HG03469 (cell line): ENCODE results near the gene SIAH3.

Source experiments
- ATAC-seq: cut with Tn5 transposase; IDR thresholded peaks from one replicate; pipeline ENCODE4 v1.9.1; 2021; ENCODE audit warnings: mild to moderate bottlenecking, moderate library complexity, moderate number of reproducible peaks; ENCODE audit not compliant: unreplicated experiment

Gene SIAH3

DNA sequence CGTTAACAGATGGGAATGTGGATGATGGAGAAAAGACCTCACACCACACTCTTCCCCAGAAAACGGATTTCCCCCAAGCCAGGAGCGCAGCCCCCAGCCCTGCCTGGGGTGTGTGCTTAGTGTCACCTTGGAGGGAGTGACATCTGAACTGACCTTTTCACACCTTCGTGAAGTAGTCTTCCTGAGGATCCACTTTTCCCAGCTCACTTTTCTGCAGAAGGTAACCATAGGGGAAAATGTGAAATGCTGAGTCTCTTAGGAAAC, 26.2 kb downstream of the SIAH3 start:
- ATAC-seq, result no peak

DNA sequence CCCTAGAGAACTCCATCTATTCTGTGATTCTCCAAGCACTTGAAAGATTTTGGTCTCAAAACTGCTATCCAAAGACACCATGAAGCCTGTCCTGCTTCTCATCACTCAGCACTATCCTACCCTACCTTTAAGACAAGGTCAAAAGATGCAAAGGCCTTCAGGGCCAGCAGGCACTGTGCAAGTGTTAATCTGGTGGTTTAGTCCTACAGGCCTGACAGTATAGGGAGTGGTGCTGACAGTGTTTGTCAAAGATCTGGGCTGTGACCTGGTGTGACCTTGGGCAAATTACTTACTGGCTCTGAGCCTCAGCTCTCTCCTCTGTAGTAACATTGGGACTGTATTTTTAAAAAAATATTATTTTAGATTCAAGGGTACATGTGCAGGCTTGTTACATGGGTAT, 28.0 kb downstream of the SIAH3 start:
- ATAC-seq, result no peak

DNA sequence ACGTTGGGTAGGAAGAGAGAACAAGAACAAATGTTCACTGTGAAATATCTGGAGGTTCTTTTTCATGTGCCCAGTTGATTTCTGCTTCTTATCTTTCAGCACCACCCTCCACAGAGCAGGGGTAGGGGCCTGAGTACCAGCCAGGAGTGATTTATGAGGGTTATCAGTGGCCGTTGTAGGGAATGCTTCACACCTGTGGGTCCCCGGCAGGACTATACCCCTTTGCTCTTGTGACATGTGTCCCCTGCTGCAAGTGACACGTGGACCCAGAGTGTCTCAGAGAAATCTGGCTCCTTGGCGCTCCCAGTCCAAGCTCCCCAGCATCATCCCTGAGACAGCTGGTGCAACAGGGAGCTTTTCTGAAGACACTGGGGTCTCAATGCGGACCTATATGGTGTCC, 29.7 kb downstream of the SIAH3 start:
- ATAC-seq, result no peak

GRCh38 chr13:45820106-45820838, 31.3 kb downstream of the SIAH3 start:
- ATAC-seq, result no peak

GRCh38 chr13:45817833-45818232, 33.7 kb downstream of the SIAH3 start:
- no peak for ATAC-seq

- ATAC-seq, result no peak
These were observed 35.1 kb downstream of the SIAH3 start for GRCh38 chr13:45816427-45816826.

GRCh38 chr13:45812695-45813372, 38.7 kb downstream of the SIAH3 start:
- ATAC-seq, result no peak

- ATAC-seq, result no peak
These were observed 39.5 kb downstream of the SIAH3 start for GRCh38 chr13:45811891-45812694.

- ATAC-seq, result no peak
These were observed 41.7 kb downstream of the SIAH3 start for GRCh38 chr13:45809801-45810394.

DNA sequence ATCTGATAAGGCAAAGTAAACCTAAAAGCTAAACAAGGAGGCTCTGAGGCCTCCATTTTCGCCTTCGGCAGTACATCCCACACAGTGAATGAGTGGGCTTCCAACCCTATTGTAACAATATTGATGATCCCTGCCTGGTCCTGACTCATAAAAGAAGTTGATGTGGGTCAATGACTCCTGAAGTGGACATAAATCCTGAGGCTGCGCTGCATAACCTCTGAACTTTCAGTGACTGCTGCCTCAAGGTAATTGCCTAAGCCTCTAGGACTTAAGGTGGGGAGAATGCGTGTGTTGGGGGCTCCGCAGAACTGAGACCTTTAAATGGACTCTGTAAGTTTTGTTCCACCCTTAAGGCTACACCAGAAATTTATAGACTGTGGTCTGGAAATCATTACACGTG, 42.6 kb downstream of the SIAH3 start:
- ATAC-seq, result no peak

GRCh38 chr13:45807520-45808099, 43.9 kb downstream of the SIAH3 start:
- ATAC-seq, result no peak

GRCh38 chr13:45800485-45800884, 51.1 kb downstream of the SIAH3 start:
- no peak for ATAC-seq

DNA sequence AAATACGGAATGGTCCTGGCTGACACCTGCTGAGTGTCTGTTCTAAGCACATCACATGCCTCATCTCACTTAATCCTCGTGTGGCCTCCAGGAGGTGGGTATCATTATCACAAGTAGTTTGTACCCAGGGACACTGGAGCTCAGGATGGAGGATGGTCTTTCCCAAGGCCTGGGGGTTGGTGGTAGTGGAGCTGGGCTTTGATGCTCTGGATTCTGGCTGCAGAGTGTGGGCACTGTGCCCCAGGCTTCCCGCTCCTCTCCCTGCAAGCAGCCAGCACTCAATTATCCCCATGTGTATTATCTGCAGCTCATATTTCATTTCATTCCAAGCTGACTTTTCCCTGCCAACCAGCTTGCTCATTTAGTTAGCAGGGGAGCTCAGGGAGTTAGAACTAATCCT, 52.1 kb downstream of the SIAH3 start:
- ATAC-seq, result no peak

DNA sequence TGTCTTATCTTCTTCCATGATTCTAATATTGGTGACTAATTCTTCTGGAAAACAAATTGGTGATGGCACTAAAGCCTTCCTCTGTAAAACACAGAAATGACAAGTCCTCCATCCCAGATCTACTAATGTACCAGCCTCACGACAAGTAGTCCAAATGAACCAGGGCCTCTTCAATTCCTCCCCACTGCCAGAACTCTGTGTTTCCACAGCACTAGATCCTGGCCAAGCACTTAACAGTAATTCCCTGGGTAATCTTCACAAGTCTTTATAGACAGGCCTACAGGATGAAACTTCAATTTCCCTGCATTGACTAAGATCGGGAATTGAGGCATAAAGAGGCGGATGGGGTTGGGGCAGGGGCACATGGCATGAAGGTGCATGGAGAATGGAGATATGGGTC, 52.7 kb downstream of the SIAH3 start:
- ATAC-seq, result no peak

- no peak for ATAC-seq
These were observed 54.9 kb downstream of the SIAH3 start for GRCh38 chr13:45796426-45797235.

- ATAC-seq, result no peak
These were observed 58.7 kb downstream of the SIAH3 start for GRCh38 chr13:45792827-45793303.

- no peak for ATAC-seq
These were observed 63.5 kb downstream of the SIAH3 start for GRCh38 chr13:45788011-45788410.

GRCh38 chr13:45787346-45787745, 64.2 kb downstream of the SIAH3 start:
- no peak for ATAC-seq

DNA sequence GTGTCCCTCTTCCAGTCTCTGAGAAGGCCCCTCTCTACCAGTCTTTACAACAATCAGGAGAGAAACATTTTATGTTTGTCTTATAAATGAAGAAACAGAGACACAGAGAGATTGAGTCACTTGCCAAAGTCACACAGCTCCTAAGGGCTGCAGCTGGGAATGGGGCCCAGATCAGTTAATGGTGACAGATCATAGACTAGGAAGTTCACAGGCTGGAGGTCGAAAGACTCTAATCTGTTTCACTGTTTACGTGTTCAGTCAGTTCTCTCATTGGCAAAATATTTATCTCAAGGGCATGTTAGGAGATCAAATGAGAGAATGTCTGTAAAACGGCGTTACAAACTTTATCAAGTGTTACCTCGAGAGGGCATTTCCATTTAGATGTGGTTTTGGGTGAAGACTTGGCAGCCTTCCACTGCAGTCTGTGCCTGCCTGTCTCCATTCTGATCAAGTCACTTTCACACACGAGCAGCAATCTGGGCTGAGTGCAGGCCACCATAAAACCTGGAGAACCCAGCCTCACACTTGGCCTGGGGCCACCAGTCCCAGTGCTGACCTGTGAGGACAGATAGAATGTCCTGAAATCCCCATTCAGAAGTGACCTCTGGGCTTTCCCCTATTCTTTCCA, 65.1 kb downstream of the SIAH3 start:
- no peak for ATAC-seq
